HG03460 (cell line): ENCODE data around the gene GATB.

Experiments used
- ATAC-seq: cut with Tn5 transposase; IDR thresholded peaks from one replicate; pipeline ENCODE4 v1.9.1; 2021; ENCODE audit not compliant: unreplicated experiment

Gene GATB

GRCh38 chr4:151676301-151676700 lies 84.5 kb downstream of the GATB start:
- no peak for ATAC-seq

DNA sequence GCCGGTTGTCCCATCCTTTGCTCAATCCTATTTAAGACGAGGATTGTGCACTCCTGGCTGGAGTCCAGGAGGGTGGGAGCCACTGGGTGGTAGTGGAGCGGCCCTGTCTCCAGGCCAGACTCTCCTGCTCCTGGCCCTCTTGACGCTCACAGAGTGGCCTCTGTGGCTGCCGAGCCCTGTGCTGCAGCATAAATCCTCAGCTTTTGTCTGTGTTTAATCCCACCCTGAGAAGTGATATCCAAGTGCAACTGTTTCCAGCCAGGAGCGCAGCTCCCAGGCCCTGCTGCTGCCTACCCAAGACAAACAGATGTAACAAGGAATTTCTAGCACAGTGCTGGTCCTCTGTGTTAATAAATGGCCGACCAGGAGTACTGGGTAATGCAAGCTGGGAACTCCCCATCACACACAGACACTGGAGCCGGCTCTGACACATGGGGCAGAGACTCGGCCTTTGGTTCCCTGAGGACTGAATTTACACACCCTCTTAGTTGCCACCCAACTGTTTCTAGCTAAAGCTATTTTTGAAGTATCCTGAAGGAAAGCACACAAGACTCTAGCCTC lies 85.3 kb downstream of the GATB start:
- ATAC-seq = no peak

DNA sequence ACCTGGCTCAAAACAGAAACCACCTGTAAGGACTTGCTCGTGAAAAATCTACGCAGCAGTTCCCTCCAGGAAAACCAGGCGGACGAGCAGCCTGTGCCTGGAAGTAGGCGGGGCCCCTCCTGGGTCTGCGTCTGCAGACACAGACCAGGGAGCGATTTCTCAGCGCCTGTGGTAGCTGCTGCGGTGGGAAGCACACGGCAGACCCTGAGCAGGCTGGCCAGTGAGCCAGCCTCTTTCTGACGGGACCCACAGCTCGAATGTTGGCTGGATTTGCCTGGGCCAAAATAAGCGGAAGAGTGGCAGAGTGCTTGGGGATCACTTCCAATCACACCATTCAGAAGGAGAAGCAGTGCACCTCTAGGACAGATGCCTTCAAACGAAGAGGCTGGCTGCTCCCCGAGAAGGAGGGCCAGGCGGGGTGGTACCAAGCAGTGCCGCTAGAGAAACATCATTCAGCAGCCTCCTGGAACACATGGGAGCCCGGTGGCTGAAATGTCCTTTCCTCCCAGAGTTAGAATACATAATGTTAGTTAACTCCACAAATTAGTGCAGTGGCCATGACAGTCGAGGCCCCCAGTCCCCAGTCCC lies 85.9 kb downstream of the GATB start:
- no peak for ATAC-seq

GRCh38 chr4:151673908-151674520 lies 86.8 kb downstream of the GATB start:
- no peak for ATAC-seq

DNA sequence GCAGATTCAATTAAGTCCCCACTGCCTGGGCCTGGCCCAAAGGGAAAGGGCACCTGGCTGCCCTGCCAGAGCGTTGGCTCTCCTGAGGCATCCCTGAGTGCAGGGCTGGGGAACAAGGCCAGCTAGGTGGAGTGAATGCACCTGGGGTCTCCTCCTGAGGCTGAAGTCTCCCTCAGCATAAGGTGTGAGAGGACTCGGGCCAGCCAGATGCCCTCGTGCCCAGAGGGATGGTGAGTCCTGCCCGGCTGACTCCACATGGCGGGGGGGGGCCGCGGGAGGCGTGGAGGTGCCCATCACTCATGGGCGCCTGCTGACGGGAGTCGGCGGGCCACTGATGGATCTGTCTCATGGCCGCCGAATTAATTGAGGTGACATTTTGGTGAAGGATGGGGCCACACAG lies 87.8 kb downstream of the GATB start:
- no peak for ATAC-seq

- no peak for ATAC-seq
These were observed 89.2 kb downstream of the GATB start for GRCh38 chr4:151671541-151672059.

DNA sequence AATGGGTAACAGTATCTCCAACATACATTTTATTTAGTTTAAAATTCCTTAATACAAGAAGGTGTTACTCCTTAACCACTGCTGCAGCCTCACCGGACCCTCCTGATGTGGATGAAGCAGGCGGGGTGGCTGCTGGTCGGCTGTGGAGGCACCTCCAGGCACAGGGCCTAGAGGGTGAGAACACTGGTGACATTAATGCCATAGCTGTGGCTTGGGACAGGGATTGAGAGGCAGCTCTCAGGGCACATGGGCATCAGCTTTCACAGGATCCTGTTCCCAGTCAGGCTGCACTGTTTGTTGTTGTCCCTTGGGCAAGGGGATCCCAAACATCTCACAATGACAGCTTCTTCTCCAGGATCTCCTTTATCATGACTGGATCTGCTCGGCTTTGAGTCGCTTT lies 90.0 kb downstream of the GATB start:
- ATAC-seq = no peak

DNA sequence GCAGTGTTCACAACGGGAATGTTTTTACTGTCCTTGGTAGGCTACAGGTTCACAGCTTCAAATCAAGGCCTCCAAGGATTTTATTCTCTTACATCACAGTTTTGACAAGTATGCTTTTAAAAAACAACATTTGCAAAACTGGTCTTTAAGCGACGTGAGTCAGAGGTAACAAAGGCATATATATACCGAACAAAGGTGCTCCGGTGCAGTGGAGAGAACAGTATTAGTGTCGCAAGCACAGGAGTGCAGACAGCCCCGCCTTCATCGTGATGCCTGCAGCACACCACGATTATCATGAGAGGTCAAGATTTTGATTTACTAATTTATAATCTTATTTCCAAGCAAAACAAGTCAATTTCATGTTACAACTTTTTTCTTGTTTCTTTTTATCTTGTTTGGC lies 90.8 kb downstream of the GATB start:
- ATAC-seq = no peak

GRCh38 chr4:151668689-151669402 lies 92.0 kb downstream of the GATB start:
- ATAC-seq = no peak

DNA sequence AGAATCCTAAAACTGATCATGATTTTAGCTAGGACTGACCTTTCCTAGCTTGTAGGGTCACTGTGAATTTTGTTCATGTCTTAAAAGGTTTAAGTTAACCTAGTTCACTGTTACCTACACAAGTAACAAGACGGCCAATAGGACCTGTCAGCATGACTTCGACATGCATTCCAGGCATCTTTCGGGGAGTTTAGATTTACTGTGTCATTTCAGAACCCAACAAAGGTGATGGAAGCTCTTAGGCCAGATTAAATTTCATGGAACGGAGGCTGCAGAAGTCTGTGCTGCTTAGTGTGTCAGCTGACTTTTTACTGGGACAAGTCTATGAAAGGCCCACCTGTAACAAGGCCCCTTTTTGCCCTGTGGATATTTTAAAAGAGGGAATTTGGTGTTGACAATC lies 93.1 kb downstream of the GATB start:
- ATAC-seq = no peak

DNA sequence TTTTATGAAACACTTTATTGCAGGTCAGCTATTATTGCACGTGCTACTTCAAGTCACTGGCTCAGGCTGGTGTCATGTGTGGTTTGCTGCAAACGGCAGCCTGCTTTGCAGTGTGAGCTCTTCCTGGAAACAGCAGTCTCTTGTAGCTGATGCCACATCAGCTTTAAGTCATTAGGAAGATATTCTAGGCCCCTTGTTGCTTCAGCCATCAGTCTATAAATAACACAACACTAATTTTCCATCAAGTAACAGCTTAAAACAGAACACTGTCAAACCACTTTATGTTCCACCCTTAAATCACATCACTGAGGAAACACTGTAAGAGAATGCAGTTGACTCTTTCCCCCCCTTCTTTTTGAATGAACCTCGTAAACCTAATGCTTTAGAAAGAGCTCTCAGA lies 93.8 kb downstream of the GATB start:
- no peak for ATAC-seq

GRCh38 chr4:151666501-151666900 lies 94.3 kb downstream of the GATB start:
- ATAC-seq = no peak

- ATAC-seq = no peak
These were observed 95.1 kb downstream of the GATB start for GRCh38 chr4:151665785-151666127.

GRCh38 chr4:151665022-151665784 lies 95.6 kb downstream of the GATB start:
- ATAC-seq = no peak

DNA sequence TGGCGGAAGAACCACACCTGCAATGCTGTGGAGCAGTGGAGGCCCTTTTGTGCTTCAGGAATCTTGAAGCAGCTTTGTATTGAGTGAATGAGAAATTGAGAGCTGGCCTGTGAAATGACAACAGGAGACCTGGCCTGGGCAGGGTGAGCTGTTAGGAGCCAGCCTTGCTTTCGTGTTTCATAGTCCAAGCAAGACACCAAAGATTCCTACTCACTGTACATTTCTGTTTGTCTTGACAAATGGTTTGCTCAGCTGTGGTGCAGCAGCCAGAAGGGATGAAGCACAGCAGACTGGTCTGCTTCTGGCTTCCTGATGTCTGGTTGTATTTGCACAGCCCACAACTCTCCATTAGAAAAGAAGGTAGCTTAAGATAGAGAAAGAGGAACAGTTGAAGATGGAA lies 96.5 kb downstream of the GATB start:
- no peak for ATAC-seq

DNA sequence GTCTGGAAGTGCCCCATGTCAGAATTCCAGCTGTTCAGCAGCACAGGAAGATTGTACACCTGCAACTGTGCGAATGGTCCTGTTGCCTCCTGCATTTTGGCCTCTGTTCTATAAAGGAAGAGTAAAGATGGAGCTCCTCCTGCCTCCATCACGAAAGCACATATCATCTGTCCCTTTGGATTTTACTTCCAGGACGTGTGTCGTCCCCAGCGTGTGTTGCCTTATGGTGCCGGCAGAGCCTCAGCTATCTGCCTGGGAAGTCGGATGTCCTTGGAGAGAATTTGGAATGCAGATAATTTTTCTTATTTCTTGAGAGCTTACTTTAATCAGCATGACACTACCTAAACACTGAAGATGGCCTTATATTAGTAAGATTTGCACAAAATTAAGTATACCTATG lies 97.7 kb downstream of the GATB start:
- ATAC-seq = no peak

- ATAC-seq = no peak
These were observed 98.9 kb downstream of the GATB start for GRCh38 chr4:151661873-151662272.

GRCh38 chr4:151660676-151661075 lies 100.1 kb downstream of the GATB start:
- no peak for ATAC-seq

GRCh38 chr4:151659601-151660364 lies 101.0 kb downstream of the GATB start:
- no peak for ATAC-seq

DNA sequence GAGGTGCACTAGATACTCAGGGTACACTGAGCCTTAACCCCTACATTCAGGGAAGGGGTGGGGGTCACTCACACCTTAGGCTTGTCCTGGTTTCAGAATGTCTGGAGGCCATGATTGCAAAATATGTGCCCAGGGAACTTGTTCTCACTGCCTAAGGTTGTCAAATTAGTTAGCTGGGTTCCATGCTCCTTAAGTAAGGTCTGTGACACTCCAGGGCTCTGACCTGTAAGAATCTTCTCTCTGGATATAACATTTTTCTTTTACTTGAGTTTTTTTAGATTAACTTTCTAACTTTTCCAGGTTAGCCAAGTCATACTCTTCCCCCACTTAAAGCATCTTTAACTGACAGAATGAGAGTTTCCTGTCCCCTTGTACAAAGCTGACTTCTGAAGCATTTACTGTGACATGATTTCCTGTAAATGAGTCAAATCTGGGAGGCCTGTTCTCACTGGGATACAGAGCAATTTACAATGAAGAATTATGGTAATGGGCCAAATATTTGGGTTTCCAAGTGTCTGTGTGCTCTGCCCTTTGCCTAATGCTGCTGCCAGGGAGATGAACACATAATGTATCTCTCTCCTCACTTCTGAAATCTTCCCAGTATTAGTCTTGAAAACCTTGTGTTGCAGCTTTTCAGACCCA lies 101.7 kb downstream of the GATB start:
- ATAC-seq = no peak
